ENCODE measurements around the gene RNF43. TPM values are rescaled to one million over a fixed set of nuclear protein-coding genes. Genes with fewer than 3 reads are reported as not detected.
"Not testable (repeated sequence)": the region's sequence is repeated elsewhere in the genome, so short reads cannot be mapped to it uniquely, and the experiment has no call there.

RNF43 gene
- total RNA-seq, 4 donors from 2014 or later: 1.5 to 8.5 (median 4.1) TPM; not detected in 1

- Histone ChIP-seq H3K27ac (no peak overlapping the region), H3K27me3 (no peaks in the 10 kb centered on the region), H3K36me3 (no peaks in the 10 kb centered on the region), H3K4me1 (no peaks in the 10 kb centered on the region), H3K9me3 (no peaks in the 10 kb centered on the region), H3K4me3 (no peak overlapping the region)
- no peak for TF ChIP-seq CTCF (IDR thresholded peaks at IDR 0.05)
- TF ChIP-seq POLR2A (IDR thresholded peaks at IDR 0.05): no peak
- intact Hi-C loops (cut with DNase I; ENCODE audit: low total_unique reads): no loop called here
- no peak for DNase-seq
Observed at GRCh38 chr17:58401287-58401686, 16.0 kb downstream of the RNF43 start.

GRCh38 chr17:58400826-58401225, 16.5 kb downstream of the RNF43 start:
- Histone ChIP-seq H3K4me3 (no peak overlapping the region), H3K9me3 (no peaks in the 10 kb centered on the region), H3K36me3 (no peaks in the 10 kb centered on the region), H3K27ac (no peak overlapping the region), H3K4me1 (no peaks in the 10 kb centered on the region), H3K27me3 (no peaks in the 10 kb centered on the region)
- no peak for TF ChIP-seq CTCF (IDR thresholded peaks at IDR 0.05)
- no peak for TF ChIP-seq POLR2A (IDR thresholded peaks at IDR 0.05)
- DNase-seq: no peak
- intact Hi-C loops (cut with DNase I; ENCODE audit: low total_unique reads): no loop called here

DNA sequence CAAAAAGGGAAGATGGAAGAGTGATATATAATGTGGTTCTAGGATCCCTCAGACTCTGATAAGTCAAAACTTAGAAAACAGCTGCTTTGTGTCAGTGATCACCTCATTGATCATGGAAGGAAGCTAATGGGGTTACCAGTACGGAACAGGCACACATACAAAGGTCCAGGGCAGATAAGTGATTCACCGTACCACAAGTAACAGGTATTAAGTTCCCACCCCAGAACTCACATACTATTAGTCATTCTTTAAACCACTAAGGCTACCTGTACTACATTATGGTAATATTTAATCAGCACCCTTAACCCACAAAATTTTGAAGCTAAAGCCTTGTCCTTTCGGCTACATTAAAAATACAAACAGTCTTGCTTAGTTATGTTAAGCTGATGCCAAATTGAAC, 17.4 kb downstream of the RNF43 start:
- no peak overlapping the region for H3K4me3 ChIP-seq
- no peak for TF ChIP-seq CTCF (IDR thresholded peaks at IDR 0.05)
- TF ChIP-seq POLR2A (IDR thresholded peaks at IDR 0.05): no peak
- intact Hi-C loops (cut with DNase I; ENCODE audit: low total_unique reads): no loop called here

GRCh38 chr17:58398574-58399266, 18.6 kb downstream of the RNF43 start:
- H3K4me1 ChIP-seq: no peaks in the 10 kb centered on the region

More for the DNA sequence above, 17.4 kb downstream of the RNF43 start:
- no peaks in the 10 kb centered on the region for H3K4me1 ChIP-seq
- no peak for DNase-seq
- H3K9me3 ChIP-seq: no peaks in the 10 kb centered on the region
- no peak overlapping the region for H3K27ac ChIP-seq
- H3K36me3 ChIP-seq: no peaks in the 10 kb centered on the region
- H3K27me3 ChIP-seq: no peaks in the 10 kb centered on the region

DNA sequence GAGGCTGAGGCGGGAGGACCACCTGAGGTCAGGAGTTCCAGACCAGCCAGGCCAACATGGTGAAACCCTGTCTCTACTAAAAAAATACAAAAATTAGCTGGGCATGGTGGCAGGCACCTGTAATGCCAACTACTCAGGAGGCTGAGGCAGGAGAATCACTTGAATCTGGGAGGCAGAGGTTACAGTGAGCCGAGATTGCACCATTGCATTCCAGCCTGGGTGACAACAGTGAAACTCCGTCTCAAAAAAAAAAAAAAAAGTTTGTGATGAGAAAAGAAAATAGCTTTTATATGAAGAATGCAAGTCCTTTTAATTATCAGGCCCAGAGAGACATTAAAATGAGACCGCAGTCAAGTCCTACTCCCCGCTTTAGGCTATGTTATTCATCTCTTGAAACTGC, 19.9 kb downstream of the RNF43 start:
- H3K27ac ChIP-seq; H3K4me3 ChIP-seq; H3K27me3 ChIP-seq; H3K9me3 ChIP-seq; intact Hi-C loops (cut with DNase I; ENCODE audit: low total_unique reads); DNase-seq; H3K36me3 ChIP-seq; H3K4me1 ChIP-seq: not testable (repeated sequence)

More at GRCh38 chr17:58398574-58399266, 18.6 kb downstream of the RNF43 start:
- no peak for TF ChIP-seq CTCF (IDR thresholded peaks at IDR 0.05)
- TF ChIP-seq POLR2A (IDR thresholded peaks at IDR 0.05): no peak
- H3K27ac ChIP-seq: no peak overlapping the region
- H3K9me3 ChIP-seq: no peaks in the 10 kb centered on the region
- intact Hi-C loops (cut with DNase I; ENCODE audit: low total_unique reads): no loop called here
- no peaks in the 10 kb centered on the region for H3K27me3 ChIP-seq
- H3K36me3 ChIP-seq: no peaks in the 10 kb centered on the region
- no peak overlapping the region for H3K4me3 ChIP-seq
- no peak for DNase-seq
